ENCODE data around the gene ANO6.

The ANO6 gene

DNA sequence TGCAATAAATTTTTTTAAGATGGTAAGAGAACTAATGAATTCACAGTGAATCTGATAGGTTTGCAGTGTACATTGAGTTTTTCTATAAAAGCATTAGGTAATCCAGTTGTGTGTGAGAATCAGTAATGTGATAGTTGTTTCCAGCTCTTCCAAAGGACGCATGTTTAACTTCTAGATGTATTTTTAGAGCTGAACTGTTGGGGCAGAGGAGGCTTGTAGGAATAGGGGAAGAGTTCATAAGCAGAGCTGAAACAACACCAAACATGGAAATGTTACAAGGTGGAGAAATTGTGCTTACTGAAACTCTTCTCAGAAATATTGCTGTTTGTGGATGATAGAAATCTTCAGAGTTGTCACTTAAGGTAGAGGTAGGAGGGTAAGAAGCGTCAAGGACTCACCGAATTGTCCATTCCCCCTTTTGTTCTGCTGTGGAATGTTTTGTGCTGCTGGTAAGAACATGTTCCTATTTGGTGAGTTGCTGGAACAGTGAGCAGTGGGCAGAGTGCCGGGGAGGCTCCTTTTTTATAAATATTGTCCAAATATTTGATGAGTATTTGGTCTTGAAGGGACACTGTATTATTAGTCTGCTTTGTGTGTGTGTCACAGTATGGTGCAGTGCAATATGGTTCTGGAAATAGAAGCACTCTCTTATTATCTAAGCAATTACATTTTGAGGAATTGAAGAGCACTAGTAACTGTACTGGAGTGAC, 76.7 kb downstream of the ANO6 start:
- TF ChIP-seq, protein P1, sequence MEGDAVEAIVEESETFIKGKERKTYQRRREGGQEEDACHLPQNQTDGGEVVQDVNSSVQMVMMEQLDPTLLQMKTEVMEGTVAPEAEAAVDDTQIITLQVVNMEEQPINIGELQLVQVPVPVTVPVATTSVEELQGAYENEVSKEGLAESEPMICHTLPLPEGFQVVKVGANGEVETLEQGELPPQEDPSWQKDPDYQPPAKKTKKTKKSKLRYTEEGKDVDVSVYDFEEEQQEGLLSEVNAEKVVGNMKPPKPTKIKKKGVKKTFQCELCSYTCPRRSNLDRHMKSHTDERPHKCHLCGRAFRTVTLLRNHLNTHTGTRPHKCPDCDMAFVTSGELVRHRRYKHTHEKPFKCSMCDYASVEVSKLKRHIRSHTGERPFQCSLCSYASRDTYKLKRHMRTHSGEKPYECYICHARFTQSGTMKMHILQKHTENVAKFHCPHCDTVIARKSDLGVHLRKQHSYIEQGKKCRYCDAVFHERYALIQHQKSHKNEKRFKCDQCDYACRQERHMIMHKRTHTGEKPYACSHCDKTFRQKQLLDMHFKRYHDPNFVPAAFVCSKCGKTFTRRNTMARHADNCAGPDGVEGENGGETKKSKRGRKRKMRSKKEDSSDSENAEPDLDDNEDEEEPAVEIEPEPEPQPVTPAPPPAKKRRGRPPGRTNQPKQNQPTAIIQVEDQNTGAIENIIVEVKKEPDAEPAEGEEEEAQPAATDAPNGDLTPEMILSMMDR (IDR thresholded peaks at IDR 0.05; ENCODE audit: extremely low read depth, insufficient read depth, missing control alignments), result no peak
- in situ Hi-C loops (cut with MboI; ENCODE audit: low pct_unique_long_range_greater_than_20kb, low sequenced_read_pairs, unreplicated experiment), result no loop called here

GRCh38 chr12:45294906-45295305, 79.0 kb downstream of the ANO6 start:
- no peak for DNase-seq (ENCODE audit: low spot score)
- in situ Hi-C loops (cut with MboI; ENCODE audit: low pct_unique_long_range_greater_than_20kb, low sequenced_read_pairs, unreplicated experiment), result no loop called here
- TF ChIP-seq, protein P1 (IDR thresholded peaks at IDR 0.05; ENCODE audit: extremely low read depth, insufficient read depth, missing control alignments), result no peak

More for the DNA sequence above, 76.7 kb downstream of the ANO6 start:
- no peak for DNase-seq (ENCODE audit: low spot score)

- in situ Hi-C loops (cut with MboI; ENCODE audit: low pct_unique_long_range_greater_than_20kb, low sequenced_read_pairs, unreplicated experiment), result no loop called here
- no peak for DNase-seq (ENCODE audit: low spot score)
- TF ChIP-seq, protein P1 (IDR thresholded peaks at IDR 0.05; ENCODE audit: extremely low read depth, insufficient read depth, missing control alignments), result no peak
Observed at GRCh38 chr12:45296046-45296586, 80.2 kb downstream of the ANO6 start.

DNA sequence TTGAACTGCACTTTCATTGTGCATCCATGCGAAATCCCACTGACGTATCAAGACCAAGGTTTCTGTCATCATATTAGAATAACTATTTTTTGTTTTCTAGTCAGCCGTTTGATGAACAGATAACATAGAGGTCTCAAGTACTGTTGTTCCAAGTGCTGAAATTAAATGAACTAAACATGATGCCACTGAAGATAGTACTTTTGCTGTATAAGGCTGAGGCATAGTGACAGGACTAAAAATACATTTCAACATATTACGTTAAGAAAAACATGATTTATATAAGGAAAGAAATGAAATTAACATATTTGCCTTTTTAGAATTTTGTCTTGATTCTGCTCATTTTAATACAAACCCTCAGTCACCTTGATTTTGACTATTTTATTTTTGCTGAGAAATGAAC, 82.2 kb downstream of the ANO6 start:
- in situ Hi-C loops (cut with MboI; ENCODE audit: low pct_unique_long_range_greater_than_20kb, low sequenced_read_pairs, unreplicated experiment), result no loop called here

GRCh38 chr12:45298721-45299692, 83.1 kb downstream of the ANO6 start:
- in situ Hi-C loops (cut with MboI; ENCODE audit: low pct_unique_long_range_greater_than_20kb, low sequenced_read_pairs, unreplicated experiment), result no loop called here
- TF ChIP-seq, protein P1 (IDR thresholded peaks at IDR 0.05; ENCODE audit: extremely low read depth, insufficient read depth, missing control alignments), result no peak
- DNase-seq (ENCODE audit: low spot score), result no peak

More for the DNA sequence above, 82.2 kb downstream of the ANO6 start:
- TF ChIP-seq, protein P1 (IDR thresholded peaks at IDR 0.05; ENCODE audit: extremely low read depth, insufficient read depth, missing control alignments), result no peak
- no peak for DNase-seq (ENCODE audit: low spot score)

DNA sequence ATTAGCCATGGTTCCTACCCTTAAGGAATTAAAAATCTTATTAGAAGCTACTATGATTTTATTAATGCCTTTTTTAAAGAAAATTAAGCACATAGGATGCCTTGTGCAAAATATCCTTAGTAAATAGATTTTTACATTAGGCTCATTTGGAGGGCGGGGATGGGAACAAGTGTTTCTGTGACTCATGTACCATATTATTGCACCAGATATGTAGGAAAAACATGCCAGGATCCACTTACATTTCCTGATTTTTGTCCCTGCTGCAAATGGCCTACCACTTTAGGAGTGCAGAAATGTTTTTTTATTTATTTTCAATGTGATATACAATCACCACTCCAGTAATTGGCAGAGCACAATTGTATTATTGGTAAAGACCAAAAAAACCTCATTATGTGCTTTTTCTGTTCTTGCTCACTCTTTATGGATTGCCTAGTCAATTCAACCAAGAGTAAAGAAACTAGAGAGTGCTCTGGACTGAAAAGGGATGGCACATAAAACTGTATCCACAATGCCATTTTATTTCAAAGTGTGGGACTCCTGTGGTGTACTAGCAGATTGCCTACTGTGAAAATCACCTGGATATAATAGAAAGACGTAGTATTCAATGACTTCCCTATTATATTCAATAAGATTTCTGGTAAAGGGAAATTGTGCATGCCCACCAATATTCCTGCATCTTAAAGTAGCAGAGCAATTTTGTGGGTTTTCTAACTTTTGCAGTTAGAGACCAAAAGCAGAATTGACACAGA, 86.9 kb downstream of the ANO6 start:
- no peak for DNase-seq (ENCODE audit: low spot score)
- TF ChIP-seq, protein P1 (IDR thresholded peaks at IDR 0.05; ENCODE audit: extremely low read depth, insufficient read depth, missing control alignments), result no peak
- in situ Hi-C loops (cut with MboI; ENCODE audit: low pct_unique_long_range_greater_than_20kb, low sequenced_read_pairs, unreplicated experiment), result no loop called here

Data from GM13977 (cell line).